Right cardiac atrium (tissue), 5 donors: ENCODE measurements around the gene IRS2. TPM values are rescaled to one million over a fixed set of nuclear protein-coding genes. Genes with fewer than 3 reads are reported as not detected.

Source experiments
- ATAC-seq, 2 donors: fragments of 200-7000 bp; cut with Tn5 transposase; one replicate each; pipeline versions ENCODE4 v1.8.0 to v1.9.1; 2020; ENCODE audit warnings: moderate library complexity in 2 of 2, mild to moderate bottlenecking in 1 of 2
- DNase-seq, 3 donors: peaks; one replicate each; pipeline ENCODE4 v3.0.0-alpha.2; 2020
- H3K27ac ChIP-seq: one replicate; pipeline ENCODE4 v1.5.1; 2013; ENCODE audit warnings: mild to moderate bottlenecking, low read length, control low read depth, moderate library complexity
- H3K27me3 ChIP-seq: one replicate; pipeline ENCODE4 v1.6.1; 2013; ENCODE audit not compliant: control insufficient read depth, insufficient read depth
- H3K4me1 ChIP-seq: one replicate; pipeline ENCODE4 v1.6.1; 2013; ENCODE audit warnings: low read length; ENCODE audit not compliant: control insufficient read depth, insufficient read depth
- H3K4me3 ChIP-seq: one replicate; pipeline ENCODE4 v1.5.1; 2013; ENCODE audit warnings: low read length, control low read depth
- H3K9me3 ChIP-seq: one replicate; pipeline ENCODE4 v1.6.1; 2013; ENCODE audit warnings: low read length; ENCODE audit not compliant: control insufficient read depth
- WGBS: extraction: QIAGEN DNeasy Blood & Tissue Kit; methylation state at CpG from one replicate; pipeline ENCODE4 v1.1.7; 2013; 5-methylcytosine and 5-hydroxymethylcytosine counted together
- intact Hi-C, 4 donors: fragments of 100-400 bp; cut with DNase I; formaldehyde crosslinking; loops; one replicate each; pipeline versions ENCODE4 v1.11.0 to v1.14.0; 2022 to 2023
- polyA plus RNA-seq: library from polyadenylated mRNA; stranded (reverse); fragments of 200-250 nt; gene quantifications from one replicate; pipeline ENCODE4 v1.2.3, GENCODE V29; 2013
- total RNA-seq, 4 donors: library from RNA; stranded (reverse); fragmentation: NEBNext Ultra II Directional; extraction: Animal tissue kit (Norgen Biotek cat#: 25700); gene quantifications; one replicate each; pipeline ENCODE4 v1.2.1, GENCODE V29; 2021
- donor health status: healthy with polysubstance abuse.
- donor health status: DM: no; HTN: yes; CAD: no.
- donor health status: DM: no; HTN: no; CAD: no.
- donor health status: DM: no; HTN: yes; CAD: no; lungs with severe emphysema.
- donor health status: DM: yes; HTN: yes; CAD: no.

IRS2 gene
- total and polyA plus RNA-seq, 5 donors, result 7.4 to 28.4 (median 14.6) TPM

GRCh38 chr13:109703250-109703649 is 83.1 kb downstream of the IRS2 start:
- no peaks in the 10 kb centered on the region for H3K27me3 ChIP-seq
- ATAC-seq (no peak), DNase-seq (no peak)
- H3K4me1 ChIP-seq, result peaks cover 3% of the 10 kb centered on the region
- H3K4me3 ChIP-seq, result no peak overlapping the region
- no peak overlapping the region for H3K27ac ChIP-seq
- H3K9me3 ChIP-seq, result no peaks in the 10 kb centered on the region
- 96% methylated on average over 3 of the region's 3 CpGs for WGBS
- intact Hi-C loops, result no loop called here
